Measurements from ENCODE around the gene DCC.
"Not testable (repeated sequence)": the region's sequence is repeated elsewhere in the genome, so short reads cannot be mapped to it uniquely, and the experiment has no call there.

Gene DCC

GRCh38 chr18:53503914-53504441 lies 1164.0 kb downstream of the DCC start:
- no peak for TF ChIP-seq CTCF (conservative IDR thresholded peaks at IDR 0.05)
- no peak overlapping the region for H3K27ac ChIP-seq

GRCh38 chr18:53508529-53508928 lies 1168.5 kb downstream of the DCC start:
- no peak overlapping the region for H3K27ac ChIP-seq
- no peak for TF ChIP-seq CTCF (conservative IDR thresholded peaks at IDR 0.05)

GRCh38 chr18:53509886-53510285 lies 1169.9 kb downstream of the DCC start:
- TF ChIP-seq CTCF (conservative IDR thresholded peaks at IDR 0.05): no peak
- no peak overlapping the region for H3K27ac ChIP-seq

GRCh38 chr18:53511725-53512124 lies 1171.7 kb downstream of the DCC start:
- not testable (repeated sequence) for H3K27ac ChIP-seq

- no peak for TF ChIP-seq CTCF (conservative IDR thresholded peaks at IDR 0.05)
Measured at GRCh38 chr18:53521068-53521467, 1181.1 kb downstream of the DCC start.

GRCh38 chr18:53526101-53526870 lies 1186.3 kb downstream of the DCC start:
- no peak for TF ChIP-seq CTCF (conservative IDR thresholded peaks at IDR 0.05)
- no peak overlapping the region for H3K27ac ChIP-seq

More at GRCh38 chr18:53521068-53521467, 1181.1 kb downstream of the DCC start:
- H3K27ac ChIP-seq: no peak overlapping the region

- TF ChIP-seq CTCF (conservative IDR thresholded peaks at IDR 0.05): no peak
- no peak overlapping the region for H3K27ac ChIP-seq
Measured at GRCh38 chr18:53527365-53527764, 1187.4 kb downstream of the DCC start.

GRCh38 chr18:53531187-53531586 lies 1191.2 kb downstream of the DCC start:
- no peak for TF ChIP-seq CTCF (conservative IDR thresholded peaks at IDR 0.05)
- no peak overlapping the region for H3K27ac ChIP-seq
